Calu3 (cell line): ENCODE measurements around the gene MAD1L1. TPM values are rescaled to one million over a fixed set of nuclear protein-coding genes. Genes with fewer than 3 reads are reported as not detected.
"Not testable (repeated sequence)": the region's sequence is repeated elsewhere in the genome, so short reads cannot be mapped to it uniquely, and the experiment has no call there.

Experiments used
- BruUV-seq: library from RNA; stranded (reverse); fragments of 400-500 nt; replicated peaks from 2 replicates; lab custom pipeline; 2021; lab: Mats Ljungman, UMichigan
- CTCF ChIA-PET: fragments of 300-600 bp; sonication (Branson Sonifier 250); formaldehyde crosslinking; loops from one replicate; lab custom pipeline; 2022; ENCODE audit warnings: antibody characterized with exemption; lab: Charles Lee
- DNase-seq: peaks from one replicate; pipeline ENCODE4 v3.0.0; 2022
- H3K27ac Mint-ChIP-seq: one replicate; pipeline ENCODE4 v1.8.0; 2022; ENCODE audit warnings: mixed read lengths; ENCODE audit not compliant: unreplicated experiment
- H3K27me3 Mint-ChIP-seq: one replicate; pipeline ENCODE4 v1.8.0; 2022; ENCODE audit warnings: mixed read lengths; ENCODE audit not compliant: unreplicated experiment
- H3K36me3 Mint-ChIP-seq: one replicate; pipeline ENCODE4 v1.8.0; 2022; ENCODE audit warnings: mild to moderate bottlenecking, moderate library complexity, mixed read lengths; ENCODE audit not compliant: insufficient read depth, unreplicated experiment
- H3K4me1 Mint-ChIP-seq: one replicate; pipeline ENCODE4 v1.8.0; 2022; ENCODE audit warnings: mild to moderate bottlenecking, low read depth, mixed read lengths; ENCODE audit not compliant: unreplicated experiment
- H3K4me3 Mint-ChIP-seq: one replicate; pipeline ENCODE4 v1.8.0; 2022; ENCODE audit warnings: mild to moderate bottlenecking, low read depth, moderate library complexity, mixed read lengths; ENCODE audit not compliant: unreplicated experiment
- H3K9me3 Mint-ChIP-seq: one replicate; pipeline ENCODE4 v1.8.0; 2022; ENCODE audit warnings: low read depth, mixed read lengths; ENCODE audit not compliant: unreplicated experiment
- intact Hi-C: fragments of 100-400 bp; cut with micrococcal nuclease; formaldehyde crosslinking; loops from one replicate; pipeline ENCODE4 v1.10.0; 2022; ENCODE audit not compliant: unreplicated experiment
- total RNA-seq: library from RNA; stranded (reverse); gene quantifications from 2 replicates; pipeline ENCODE4 v1.2.3, GENCODE V29; 2022
- TF ChIP-seq, protein P1 (sequence below): fragments of 200-600 bp; IDR thresholded peaks from one replicate; pipeline ENCODE4 v1.8.0; 2022; ENCODE audit warnings: antibody characterized with exemption; ENCODE audit not compliant: unreplicated experiment

MAD1L1 gene
- total RNA-seq, 1 experiment from 2014 or later, result 86.0 TPM

DNA sequence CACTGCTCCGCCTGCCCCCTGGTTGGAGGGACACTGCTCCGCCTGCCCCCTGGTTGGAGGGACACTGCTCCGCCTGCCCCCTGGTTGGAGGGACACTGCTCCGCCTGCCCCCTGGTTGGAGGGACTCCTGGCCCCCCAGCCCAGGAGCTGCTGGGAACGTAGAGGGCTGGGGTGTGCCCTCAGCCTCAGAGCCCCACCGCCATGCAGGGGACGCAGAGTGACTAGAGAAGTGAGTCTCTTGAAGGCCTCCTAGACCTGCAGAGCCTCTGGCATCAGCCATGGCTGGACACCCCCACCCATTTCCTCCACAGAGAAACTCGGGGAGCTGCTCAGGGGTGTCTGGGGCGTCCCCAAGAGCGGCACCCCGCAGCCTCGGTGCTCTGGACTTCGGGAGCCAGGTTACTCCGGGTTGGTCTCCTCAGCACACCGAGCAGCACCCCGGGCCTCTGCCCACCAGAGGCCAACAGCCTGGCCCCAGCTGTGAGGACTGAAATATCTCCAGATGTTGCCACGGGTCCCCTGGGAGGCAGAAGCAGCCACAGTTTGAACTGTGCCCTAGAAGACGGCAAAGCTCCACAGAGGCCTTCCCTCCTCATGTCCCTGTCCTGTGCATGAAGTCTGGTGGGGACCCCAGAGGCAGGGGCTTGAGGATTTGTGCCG lies 370.8 kb downstream of the MAD1L1 start:
- no peak overlapping the region for H3K27ac Mint-ChIP-seq
- no TSS peak for BruUV-seq
- H3K9me3 Mint-ChIP-seq, result no peaks in the 10 kb centered on the region
- intact Hi-C loops, result no loop called here
- no peak overlapping the region for H3K4me3 Mint-ChIP-seq
- DNase-seq, result no peak
- H3K36me3 Mint-ChIP-seq, result peaks cover 3% of the 10 kb centered on the region
- H3K27me3 Mint-ChIP-seq, result no peaks in the 10 kb centered on the region
- TF ChIP-seq, protein P1, sequence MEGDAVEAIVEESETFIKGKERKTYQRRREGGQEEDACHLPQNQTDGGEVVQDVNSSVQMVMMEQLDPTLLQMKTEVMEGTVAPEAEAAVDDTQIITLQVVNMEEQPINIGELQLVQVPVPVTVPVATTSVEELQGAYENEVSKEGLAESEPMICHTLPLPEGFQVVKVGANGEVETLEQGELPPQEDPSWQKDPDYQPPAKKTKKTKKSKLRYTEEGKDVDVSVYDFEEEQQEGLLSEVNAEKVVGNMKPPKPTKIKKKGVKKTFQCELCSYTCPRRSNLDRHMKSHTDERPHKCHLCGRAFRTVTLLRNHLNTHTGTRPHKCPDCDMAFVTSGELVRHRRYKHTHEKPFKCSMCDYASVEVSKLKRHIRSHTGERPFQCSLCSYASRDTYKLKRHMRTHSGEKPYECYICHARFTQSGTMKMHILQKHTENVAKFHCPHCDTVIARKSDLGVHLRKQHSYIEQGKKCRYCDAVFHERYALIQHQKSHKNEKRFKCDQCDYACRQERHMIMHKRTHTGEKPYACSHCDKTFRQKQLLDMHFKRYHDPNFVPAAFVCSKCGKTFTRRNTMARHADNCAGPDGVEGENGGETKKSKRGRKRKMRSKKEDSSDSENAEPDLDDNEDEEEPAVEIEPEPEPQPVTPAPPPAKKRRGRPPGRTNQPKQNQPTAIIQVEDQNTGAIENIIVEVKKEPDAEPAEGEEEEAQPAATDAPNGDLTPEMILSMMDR, result no peak
- CTCF ChIA-PET, result no interaction called here
- no peaks in the 10 kb centered on the region for H3K4me1 Mint-ChIP-seq

DNA sequence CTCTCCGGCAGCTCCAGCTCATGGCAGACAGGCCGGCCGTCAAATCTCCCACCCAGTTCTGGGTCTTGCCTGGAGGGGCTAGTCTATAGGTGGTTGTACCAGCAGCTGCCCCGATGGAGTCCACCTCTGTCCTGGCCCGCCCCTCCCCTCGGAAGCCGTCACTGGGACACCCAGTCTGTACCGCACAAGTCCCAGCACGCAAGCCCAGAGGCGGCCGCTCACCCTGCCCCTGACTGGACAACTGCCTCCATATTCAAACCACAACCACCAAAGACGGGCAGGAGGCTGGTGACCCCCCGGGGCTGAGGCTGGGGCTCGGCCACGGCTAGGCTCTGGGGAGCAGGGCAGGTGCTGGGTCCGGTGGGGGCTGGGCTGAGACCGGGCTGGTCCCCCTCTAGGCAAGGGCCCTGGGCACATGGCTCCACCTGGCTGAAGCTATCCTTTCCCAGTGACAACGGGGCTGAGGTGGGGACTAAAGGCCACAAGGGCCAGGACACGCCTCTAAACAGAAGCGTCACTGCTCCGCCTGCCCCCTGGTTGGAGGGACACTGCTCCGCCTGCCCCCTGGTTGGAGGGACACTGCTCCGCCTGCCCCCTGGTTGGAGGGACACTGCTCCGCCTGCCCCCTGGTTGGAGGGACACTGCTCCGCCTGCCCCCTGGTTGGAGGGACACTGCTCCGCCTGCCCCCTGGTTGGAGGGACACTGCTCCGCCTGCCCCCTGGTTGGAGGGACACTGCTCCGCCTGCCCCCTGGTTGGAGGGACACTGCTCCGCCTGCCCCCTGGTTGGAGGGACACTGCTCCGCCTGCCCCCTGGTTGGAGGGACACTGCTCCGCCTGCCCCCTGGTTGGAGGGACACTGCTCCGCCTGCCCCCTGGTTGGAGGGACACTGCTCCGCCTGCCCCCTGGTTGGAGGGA lies 371.6 kb downstream of the MAD1L1 start:
- H3K4me3 Mint-ChIP-seq, H3K4me1 Mint-ChIP-seq, H3K27me3 Mint-ChIP-seq, DNase-seq, H3K9me3 Mint-ChIP-seq, intact Hi-C loops, H3K36me3 Mint-ChIP-seq, BruUV-seq, H3K27ac Mint-ChIP-seq: not testable (repeated sequence)
- CTCF ChIA-PET, result interaction anchor here (0.5 to 0.6 kb wide), 2 partner anchors 158 to 651 kb away, joined by 3 to 4 read pairs; no protein-coding TSS in a partner anchor

DNA sequence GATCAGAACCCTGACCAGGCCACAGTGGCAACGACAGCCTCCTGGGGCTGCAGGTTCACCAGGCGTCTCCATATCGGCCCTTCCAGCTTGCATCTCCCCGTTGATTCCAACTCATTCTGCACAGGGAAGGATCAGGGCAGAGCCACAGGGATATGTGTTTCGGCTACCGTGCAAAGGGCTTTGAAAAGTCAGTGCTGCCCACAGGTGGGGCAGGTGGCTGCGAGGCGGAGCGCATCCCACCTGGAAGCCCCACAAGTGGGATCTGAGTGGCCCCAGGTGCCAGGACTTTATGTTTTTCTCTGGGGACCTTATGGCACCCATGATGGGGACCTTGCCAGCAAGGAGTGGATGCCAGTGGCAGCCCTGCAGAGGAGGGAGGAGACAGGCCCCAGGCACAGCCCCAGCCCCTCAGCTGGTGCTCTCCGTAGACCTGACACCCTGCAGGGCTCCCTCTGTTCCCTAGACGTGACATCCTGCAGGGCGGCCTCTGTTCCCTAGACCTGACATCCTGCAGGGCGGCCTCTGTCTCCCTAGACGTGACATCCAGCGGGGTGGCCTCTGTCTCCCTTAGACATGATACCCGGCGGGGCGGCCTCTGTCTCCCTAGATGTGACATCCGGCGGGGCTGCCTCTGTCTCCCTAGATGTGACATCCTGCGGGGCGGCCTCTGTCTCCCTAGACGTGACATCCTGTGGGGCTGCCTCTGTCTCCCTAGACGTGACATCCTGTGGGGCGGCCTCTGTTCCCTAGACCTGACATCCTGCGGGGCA lies 373.3 kb downstream of the MAD1L1 start:
- H3K4me3 Mint-ChIP-seq, result no peak overlapping the region
- H3K36me3 Mint-ChIP-seq, result peaks cover 13% of the 10 kb centered on the region
- no peaks in the 10 kb centered on the region for H3K27me3 Mint-ChIP-seq
- TF ChIP-seq, protein P1, result no peak
- no peak overlapping the region for H3K27ac Mint-ChIP-seq
- CTCF ChIA-PET, result no interaction called here
- no TSS peak for BruUV-seq
- no peak for DNase-seq
- H3K9me3 Mint-ChIP-seq, result no peaks in the 10 kb centered on the region
- intact Hi-C loops, result no loop called here
- H3K4me1 Mint-ChIP-seq, result no peaks in the 10 kb centered on the region

DNA sequence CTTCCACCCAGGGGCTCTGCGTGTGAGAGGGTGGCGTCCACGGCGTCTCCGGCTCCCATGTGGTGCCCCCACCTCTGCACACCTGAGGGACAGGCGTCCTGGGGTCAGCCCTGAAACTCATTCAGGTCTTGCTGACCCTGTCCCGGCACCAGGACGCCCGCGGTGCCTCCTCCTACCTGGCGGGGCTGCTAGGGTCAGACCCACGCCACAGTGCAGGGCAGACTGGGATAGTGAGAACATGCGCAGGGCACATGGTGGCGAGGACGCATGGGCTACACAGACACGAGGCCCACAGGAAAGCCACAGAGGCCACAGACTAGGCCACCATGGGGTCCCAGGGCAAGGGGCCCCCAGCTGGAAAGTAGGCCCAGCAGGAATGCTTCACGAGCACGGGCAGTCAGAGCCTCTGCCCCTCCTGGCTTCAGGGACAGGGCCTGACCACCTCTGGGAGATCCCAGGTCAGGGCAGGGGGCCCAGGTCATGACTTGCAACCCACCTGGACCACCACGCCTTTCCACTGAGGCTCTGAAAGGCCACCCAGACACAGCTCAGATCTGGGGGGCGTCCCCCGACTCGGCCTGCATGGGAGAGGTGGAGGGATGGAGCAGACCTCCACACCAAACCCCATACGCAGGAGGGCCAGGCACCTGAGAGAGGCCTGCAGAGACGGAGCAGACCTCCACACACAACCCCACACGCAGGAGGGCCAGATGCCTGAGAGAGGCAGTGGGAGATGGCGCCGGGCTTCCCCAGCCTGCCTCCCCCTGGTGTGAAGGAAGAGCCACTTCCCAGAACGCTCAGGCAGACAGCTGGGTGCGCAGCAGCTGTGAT lies 374.1 kb downstream of the MAD1L1 start:
- Mint-ChIP-seq H3K36me3 (peaks cover 15% of the 10 kb centered on the region), H3K27me3 (no peaks in the 10 kb centered on the region), H3K27ac (no peak overlapping the region), H3K9me3 (no peaks in the 10 kb centered on the region), H3K4me1 (no peaks in the 10 kb centered on the region), H3K4me3 (no peak overlapping the region)
- no peak for DNase-seq
- TF ChIP-seq, protein P1, result no peak
- intact Hi-C loops, result no loop called here
- CTCF ChIA-PET, result no interaction called here
- BruUV-seq, result no TSS peak
